AG10803 (cell line): Measurements from ENCODE around the gene DENND4B.
A peak's percentile ranks its signal among the peaks of the same experiment; 100 is the strongest.

ENCODE experiments used
- DNase-seq: peaks from one replicate; pipeline ENCODE4 v3.0.0; 2010; ENCODE audit warnings: low read depth
- H3K4me3 ChIP-seq: 2 replicates; pipeline ENCODE4 v1.5.1; 2011; ENCODE audit warnings: mild to moderate bottlenecking, low read length, control low read depth
- CTCF ChIP-seq: conservative IDR thresholded peaks from 2 replicates; pipeline ENCODE4 v1.5.1; 2011; ENCODE audit warnings: mild to moderate bottlenecking, low read length, control low read depth, inconsistent platforms

Gene DENND4B

GRCh38 chr1:153886127-153886526 is 60.4 kb downstream of the DENND4B start:
- no peak for TF ChIP-seq CTCF
- DNase-seq: no peak
- H3K4me3 ChIP-seq: no peak overlapping the region

GRCh38 chr1:153883223-153883622 is 63.3 kb downstream of the DENND4B start:
- TF ChIP-seq CTCF: no peak
- no peak for DNase-seq
- no peak overlapping the region for H3K4me3 ChIP-seq

GRCh38 chr1:153882296-153882912 is 64.1 kb downstream of the DENND4B start:
- no peak overlapping the region for H3K4me3 ChIP-seq
- DNase-seq: no peak
- no peak for TF ChIP-seq CTCF

- peak; percentile 23 for DNase-seq
- TF ChIP-seq CTCF: no peak
- peak overlapping the region; percentile 36 for H3K4me3 ChIP-seq
Measured at GRCh38 chr1:153881751-153882150, 64.8 kb downstream of the DENND4B start.

GRCh38 chr1:153880962-153881361 is 65.6 kb downstream of the DENND4B start:
- H3K4me3 ChIP-seq: peak overlapping the region; percentile 36
- TF ChIP-seq CTCF: no peak
- DNase-seq: peak; percentile 67

GRCh38 chr1:153880024-153880423 is 66.5 kb downstream of the DENND4B start:
- TF ChIP-seq CTCF: no peak
- no peak for DNase-seq
- no peak overlapping the region for H3K4me3 ChIP-seq
